Activated CD4-positive, alpha-beta T cell treated with anti-CD3 and anti-CD28 coated beads for 48 hours (primary cell): Measurements from ENCODE around the gene P2RX4.
"Not testable (repeated sequence)": the region's sequence is repeated elsewhere in the genome, so short reads cannot be mapped to it uniquely, and the experiment has no call there.

ENCODE experiments used
- DNase-seq: peaks from one replicate; pipeline ENCODE4 v3.0.0-alpha.2; 2020

Gene P2RX4

DNA sequence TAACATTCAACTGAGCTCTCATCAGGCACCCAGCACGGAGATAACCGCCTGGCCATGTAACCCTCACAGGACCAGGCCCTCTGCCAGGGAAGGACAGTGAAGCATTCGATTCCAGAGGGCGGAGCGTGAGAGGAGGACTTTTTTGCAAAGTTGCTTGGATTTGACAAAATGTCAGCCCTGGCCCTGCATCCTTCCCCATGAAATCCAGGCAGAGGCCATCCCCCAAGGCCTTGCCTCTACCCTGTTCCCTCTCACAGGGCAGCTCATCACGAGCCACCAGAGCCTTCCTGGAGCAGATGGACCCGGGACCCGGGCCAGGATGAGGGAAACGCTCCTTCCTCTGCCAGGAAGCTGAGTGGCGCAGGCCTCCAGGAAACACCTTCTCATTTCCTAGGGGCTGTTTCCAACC, 69.6 kb downstream of the P2RX4 start:
- DNase-seq: no peak

- DNase-seq: not testable (repeated sequence)
Measured at GRCh38 chr12:121280531-121280930, 70.6 kb downstream of the P2RX4 start.

DNA sequence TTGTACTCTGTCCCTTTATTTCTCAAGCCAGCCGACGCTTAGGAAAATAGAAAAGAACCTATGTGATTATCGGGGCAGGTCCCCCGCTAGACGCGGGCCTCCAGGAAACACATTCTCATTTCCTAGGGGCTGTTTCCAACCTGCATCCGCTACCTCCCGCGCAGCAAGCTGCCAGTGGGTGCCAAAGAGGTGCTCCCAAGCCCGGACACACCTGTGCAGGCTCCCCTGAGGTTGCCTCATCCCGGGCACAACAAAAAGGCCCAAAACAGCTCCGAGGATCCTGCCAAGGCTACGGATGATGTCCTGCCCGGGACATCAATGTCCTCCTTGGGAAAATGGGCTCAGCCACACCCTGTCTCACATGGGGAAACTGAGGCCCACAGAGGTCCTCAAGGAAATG, 71.2 kb downstream of the P2RX4 start:
- not testable (repeated sequence) for DNase-seq

GRCh38 chr12:121282072-121282742, 72.3 kb downstream of the P2RX4 start:
- DNase-seq: no peak

GRCh38 chr12:121282910-121283309, 73.0 kb downstream of the P2RX4 start:
- not testable (repeated sequence) for DNase-seq

DNA sequence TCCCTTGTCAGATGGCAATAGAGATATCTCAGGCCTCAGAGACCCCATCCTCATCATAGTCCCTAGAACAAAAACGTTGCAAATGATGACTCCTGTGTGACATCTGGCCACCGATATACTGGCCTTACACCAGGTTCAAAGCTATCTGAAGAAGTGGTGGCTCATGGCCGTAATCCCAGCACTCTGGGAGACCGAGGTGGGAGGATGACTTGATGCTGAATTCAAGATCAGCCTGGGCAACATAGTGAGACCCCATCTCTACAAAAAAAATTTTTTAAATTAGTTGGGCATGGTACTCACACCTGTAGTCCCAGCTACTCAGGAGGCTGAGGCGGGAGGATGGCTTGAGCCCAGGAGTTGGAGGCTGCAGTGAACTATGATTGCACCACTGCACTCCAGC, 73.5 kb downstream of the P2RX4 start:
- no peak for DNase-seq
